Activated T-cell treated with anti-CD3 and anti-CD28 coated beads, Interleukin-2, amount 50 U/mL, for 72 hours (primary cell): ENCODE data around the gene PHACTR1. TPM values are rescaled to one million over a fixed set of nuclear protein-coding genes. Genes with fewer than 3 reads are reported as not detected.

Experiments used
- ATAC-seq, 2 donors: fragments of 150-1000 bp; cut with Tn5 transposase; replicated peaks in 1 of 2; 2 replicates each; pipeline ENCODE4 v1.10.0; 2021; ENCODE audit warnings: moderate library complexity in 2 of 2, mild to moderate bottlenecking in 1 of 2
- DNase-seq, 2 donors: peaks; one replicate each; pipeline ENCODE4 v3.0.0; 2021 to 2022; ENCODE audit warnings: mixed read lengths in 1 of 2
- H3K27ac Mint-ChIP-seq: one replicate; pipeline ENCODE4 v1.8.0; 2022; ENCODE audit warnings: mild to moderate bottlenecking, moderate library complexity, mixed read lengths
- H3K27me3 Mint-ChIP-seq: one replicate; pipeline ENCODE4 v1.8.0; 2022; ENCODE audit warnings: low read depth, mixed read lengths
- H3K36me3 Mint-ChIP-seq, 2 donors: one replicate each; pipeline ENCODE4 v1.8.0; 2022; ENCODE audit warnings: mixed read lengths in 2 of 2, mild to moderate bottlenecking in 1 of 2; ENCODE audit not compliant: insufficient read depth in 2 of 2
- H3K4me1 Mint-ChIP-seq: one replicate; pipeline ENCODE4 v1.8.0; 2022; ENCODE audit warnings: low read depth, mixed read lengths
- H3K4me3 Mint-ChIP-seq, 2 donors: one replicate each; pipeline ENCODE4 v1.8.0; 2022; ENCODE audit warnings: mild to moderate bottlenecking in 2 of 2, mixed read lengths in 2 of 2, moderate library complexity in 2 of 2
- H3K9me3 Mint-ChIP-seq, 2 donors: one replicate each; pipeline ENCODE4 v1.8.0; 2022; ENCODE audit warnings: mixed read lengths in 2 of 2
- total RNA-seq, 2 donors: library from RNA; stranded (reverse); gene quantifications; one replicate each; pipeline ENCODE4 v1.2.3, GENCODE V29; 2022

PHACTR1 gene
- total RNA-seq, 2 donors from 2014 or later, result 0.05 to 0.16 TPM

- Mint-ChIP-seq H3K4me1 (no peaks in the 10 kb centered on the region), H3K27me3 (peaks cover 15% of the 10 kb centered on the region)
Measured at GRCh38 chr6:13166916-13167315, 450.3 kb downstream of the PHACTR1 start.

GRCh38 chr6:13172291-13172690 lies 455.7 kb downstream of the PHACTR1 start:
- no peaks in the 10 kb centered on the region for H3K36me3 Mint-ChIP-seq
- ATAC-seq (no peak), DNase-seq (no peak)
- no peak overlapping the region for H3K4me3 Mint-ChIP-seq
- H3K9me3 Mint-ChIP-seq, result no peaks in the 10 kb centered on the region
- no peaks in the 10 kb centered on the region for H3K4me1 Mint-ChIP-seq
- peaks cover 30% of the 10 kb centered on the region for H3K27me3 Mint-ChIP-seq
- no peak overlapping the region for H3K27ac Mint-ChIP-seq

More at GRCh38 chr6:13166916-13167315, 450.3 kb downstream of the PHACTR1 start:
- H3K36me3 Mint-ChIP-seq, result no peaks in the 10 kb centered on the region
- DNase-seq (no peak), ATAC-seq (no peak)
- H3K9me3 Mint-ChIP-seq, result no peaks in the 10 kb centered on the region
- H3K4me3 Mint-ChIP-seq, result no peak overlapping the region
- no peak overlapping the region for H3K27ac Mint-ChIP-seq

GRCh38 chr6:13175087-13175486 lies 458.5 kb downstream of the PHACTR1 start:
- H3K4me3 Mint-ChIP-seq, result no peak overlapping the region
- ATAC-seq (no peak), DNase-seq (no peak)
- no peak overlapping the region for H3K27ac Mint-ChIP-seq
- H3K27me3 Mint-ChIP-seq, result peaks cover 22% of the 10 kb centered on the region
- H3K9me3 Mint-ChIP-seq, result no peaks in the 10 kb centered on the region
- no peaks in the 10 kb centered on the region for H3K36me3 Mint-ChIP-seq
- H3K4me1 Mint-ChIP-seq, result peaks cover 6% of the 10 kb centered on the region

- H3K27me3 Mint-ChIP-seq, result peaks cover 22% of the 10 kb centered on the region
- DNase-seq (no peak), ATAC-seq (no peak)
- no peaks in the 10 kb centered on the region for H3K36me3 Mint-ChIP-seq
- no peak overlapping the region for H3K27ac Mint-ChIP-seq
- no peaks in the 10 kb centered on the region for H3K9me3 Mint-ChIP-seq
- H3K4me1 Mint-ChIP-seq, result peaks cover 6% of the 10 kb centered on the region
- no peak overlapping the region for H3K4me3 Mint-ChIP-seq
Measured at GRCh38 chr6:13175759-13176158, 459.2 kb downstream of the PHACTR1 start.

- no peaks in the 10 kb centered on the region for H3K9me3 Mint-ChIP-seq
- H3K4me1 Mint-ChIP-seq, result peaks cover 6% of the 10 kb centered on the region
- no peak overlapping the region for H3K27ac Mint-ChIP-seq
- ATAC-seq (peak; percentile 62 to 88), DNase-seq (peak; percentile 22 to 39)
- no peak overlapping the region for H3K4me3 Mint-ChIP-seq
- H3K27me3 Mint-ChIP-seq, result peaks cover 22% of the 10 kb centered on the region
- H3K36me3 Mint-ChIP-seq, result no peaks in the 10 kb centered on the region
Measured at GRCh38 chr6:13177664-13178063, 461.1 kb downstream of the PHACTR1 start.

- Mint-ChIP-seq H3K4me3 (no peak overlapping the region), H3K9me3 (no peaks in the 10 kb centered on the region), H3K36me3 (no peaks in the 10 kb centered on the region), H3K4me1 (peaks cover 6% of the 10 kb centered on the region), H3K27ac (no peak overlapping the region), H3K27me3 (peaks cover 22% of the 10 kb centered on the region)
- ATAC-seq (peak in 1 of 2 donors; percentile 17), DNase-seq (no peak)
Measured at GRCh38 chr6:13178107-13178506, 461.5 kb downstream of the PHACTR1 start.

- H3K27me3 Mint-ChIP-seq, result peaks cover 10% of the 10 kb centered on the region
- H3K36me3 Mint-ChIP-seq, result no peaks in the 10 kb centered on the region
- H3K4me1 Mint-ChIP-seq, result peaks cover 12% of the 10 kb centered on the region
- H3K27ac Mint-ChIP-seq, result no peak overlapping the region
- H3K9me3 Mint-ChIP-seq, result no peaks in the 10 kb centered on the region
- ATAC-seq, result no peak
- no peak for DNase-seq
- no peak overlapping the region for H3K4me3 Mint-ChIP-seq
Measured at GRCh38 chr6:13180538-13180937, 464.0 kb downstream of the PHACTR1 start.

- Mint-ChIP-seq H3K4me3 (no peak overlapping the region), H3K4me1 (peaks cover 12% of the 10 kb centered on the region), H3K27me3 (peaks cover 6% of the 10 kb centered on the region), H3K36me3 (no peaks in the 10 kb centered on the region), H3K27ac (no peak overlapping the region), H3K9me3 (no peaks in the 10 kb centered on the region)
- no peak for DNase-seq
- ATAC-seq, result no peak
Measured at GRCh38 chr6:13181393-13181792, 464.8 kb downstream of the PHACTR1 start.

GRCh38 chr6:13183415-13184088 lies 467.0 kb downstream of the PHACTR1 start:
- Mint-ChIP-seq H3K27ac (no peak overlapping the region), H3K4me3 (no peak overlapping the region), H3K9me3 (no peaks in the 10 kb centered on the region), H3K27me3 (no peaks in the 10 kb centered on the region), H3K4me1 (peaks cover 5% of the 10 kb centered on the region), H3K36me3 (no peaks in the 10 kb centered on the region)
- ATAC-seq (peak in 1 of 2 donors; percentile 50), DNase-seq (no peak)

GRCh38 chr6:13184089-13184468 lies 467.5 kb downstream of the PHACTR1 start:
- no peak overlapping the region for H3K4me3 Mint-ChIP-seq
- H3K27me3 Mint-ChIP-seq, result no peaks in the 10 kb centered on the region
- peaks cover 5% of the 10 kb centered on the region for H3K4me1 Mint-ChIP-seq
- H3K27ac Mint-ChIP-seq, result no peak overlapping the region
- no peak for DNase-seq
- no peak for ATAC-seq
- no peaks in the 10 kb centered on the region for H3K36me3 Mint-ChIP-seq
- H3K9me3 Mint-ChIP-seq, result no peaks in the 10 kb centered on the region

- H3K36me3 Mint-ChIP-seq, result no peaks in the 10 kb centered on the region
- ATAC-seq (no peak), DNase-seq (no peak)
- H3K9me3 Mint-ChIP-seq, result no peaks in the 10 kb centered on the region
- H3K4me3 Mint-ChIP-seq, result no peak overlapping the region
- H3K27ac Mint-ChIP-seq, result no peak overlapping the region
- peaks cover 5% of the 10 kb centered on the region for H3K4me1 Mint-ChIP-seq
- H3K27me3 Mint-ChIP-seq, result no peaks in the 10 kb centered on the region
Measured at GRCh38 chr6:13184547-13184946, 468.0 kb downstream of the PHACTR1 start.

GRCh38 chr6:13186861-13187260 lies 470.3 kb downstream of the PHACTR1 start:
- no peaks in the 10 kb centered on the region for H3K9me3 Mint-ChIP-seq
- H3K4me3 Mint-ChIP-seq, result no peak overlapping the region
- no peaks in the 10 kb centered on the region for H3K36me3 Mint-ChIP-seq
- no peak for ATAC-seq
- peaks cover 9% of the 10 kb centered on the region for H3K27me3 Mint-ChIP-seq
- H3K4me1 Mint-ChIP-seq, result peaks cover 5% of the 10 kb centered on the region
- no peak overlapping the region for H3K27ac Mint-ChIP-seq
- DNase-seq, result no peak

- H3K4me1 Mint-ChIP-seq, result peaks cover 5% of the 10 kb centered on the region
- ATAC-seq (no peak), DNase-seq (no peak)
- no peak overlapping the region for H3K27ac Mint-ChIP-seq
- H3K36me3 Mint-ChIP-seq, result no peaks in the 10 kb centered on the region
- H3K27me3 Mint-ChIP-seq, result peaks cover 15% of the 10 kb centered on the region
- no peaks in the 10 kb centered on the region for H3K9me3 Mint-ChIP-seq
- no peak overlapping the region for H3K4me3 Mint-ChIP-seq
Measured at GRCh38 chr6:13187692-13188091, 471.1 kb downstream of the PHACTR1 start.

- ATAC-seq, result no peak
- H3K36me3 Mint-ChIP-seq, result no peaks in the 10 kb centered on the region
- no peaks in the 10 kb centered on the region for H3K9me3 Mint-ChIP-seq
- H3K4me1 Mint-ChIP-seq, result peaks cover 5% of the 10 kb centered on the region
- H3K4me3 Mint-ChIP-seq, result no peak overlapping the region
- DNase-seq, result no peak
- peaks cover 15% of the 10 kb centered on the region for H3K27me3 Mint-ChIP-seq
- no peak overlapping the region for H3K27ac Mint-ChIP-seq
Measured at GRCh38 chr6:13188306-13188705, 471.7 kb downstream of the PHACTR1 start.
